HT1080 (cell line): ENCODE results near the gene COA1. TPM values are rescaled to one million over a fixed set of nuclear protein-coding genes. Genes with fewer than 3 reads are reported as not detected.
A peak's percentile ranks its signal among the peaks of the same experiment; 100 is the strongest.
"Not testable (repeated sequence)": the region's sequence is repeated elsewhere in the genome, so short reads cannot be mapped to it uniquely, and the experiment has no call there.

Source experiments
- DNase-seq: peaks from one replicate; pipeline ENCODE4 v3.0.0-alpha.2; 2015; ENCODE audit warnings: low read depth
- total RNA-seq: library from RNA; depleted of rRNA; stranded (reverse); fragments of >200 nt; shearing (Covaris generic); gene quantifications from 2 replicates; pipeline ENCODE4 v1.2.3, GENCODE V29; 2014

Gene COA1
- total RNA-seq, 1 experiment from 2014 or later = 102 TPM

- peak; percentile 29 for DNase-seq
Observed at GRCh38 chr7:43758822-43759683, 29.7 kb upstream of the COA1 start.

GRCh38 chr7:43758029-43758821, 28.9 kb upstream of the COA1 start, which contains the start of gene BLVRA:
Gene BLVRA (plus strand): TSS chr7:43758680. CDS start chr7:43771159, 12,479 bp downstream.
- no peak for DNase-seq

- DNase-seq = no peak
Observed at GRCh38 chr7:43757073-43757720, 27.9 kb upstream of the COA1 start.

- peak; percentile 70 for DNase-seq
Observed at GRCh38 chr7:43756368-43757072, 27.2 kb upstream of the COA1 start.

- no peak for DNase-seq
Observed at GRCh38 chr7:43754596-43754995, 25.3 kb upstream of the COA1 start.

- no peak for DNase-seq
Observed at GRCh38 chr7:43753843-43754242, 24.5 kb upstream of the COA1 start.

GRCh38 chr7:43753271-43753810, 24.0 kb upstream of the COA1 start:
- DNase-seq = no peak

- DNase-seq = no peak
Observed at GRCh38 chr7:43752411-43752810, 23.1 kb upstream of the COA1 start.

- DNase-seq = no peak
Observed at GRCh38 chr7:43750016-43750887, 20.9 kb upstream of the COA1 start.

GRCh38 chr7:43749383-43749940, 20.1 kb upstream of the COA1 start:
- DNase-seq = no peak

- DNase-seq = no peak
Observed at GRCh38 chr7:43747328-43748105, 18.2 kb upstream of the COA1 start.

- DNase-seq = no peak
Observed at GRCh38 chr7:43742692-43743091, 13.4 kb upstream of the COA1 start.

- DNase-seq = no peak
Observed at GRCh38 chr7:43737467-43738127, 8.3 kb upstream of the COA1 start.

- DNase-seq = no peak
Observed at GRCh38 chr7:43735802-43736603, 6.7 kb upstream of the COA1 start.

GRCh38 chr7:43735403-43735801, 6.1 kb upstream of the COA1 start:
- DNase-seq = no peak

GRCh38 chr7:43734575-43735332, 5.4 kb upstream of the COA1 start:
- not testable (repeated sequence) for DNase-seq

- not testable (repeated sequence) for DNase-seq
Observed at GRCh38 chr7:43731494-43731893, 2.2 kb upstream of the COA1 start.
